Muscle of back (tissue), 11 donors: ENCODE results near the gene MTHFD1L. TPM values are rescaled to one million over a fixed set of nuclear protein-coding genes. Genes with fewer than 3 reads are reported as not detected.

Experiments
- DNase-seq, 3 donors: peaks; one replicate each; pipeline versions ENCODE4 v3.0.0 to v3.0.0-alpha.2; 2013
- polyA plus RNA-seq, 10 donors: library from polyadenylated mRNA; unstranded; fragments of 120-200 nt; gene quantifications; one replicate each; pipeline ENCODE4 v1.2.1, GENCODE V29; 2013; ENCODE audit not compliant: insufficient read length in 10 of 10

Gene MTHFD1L
- polyA plus RNA-seq, 10 donors: 20.5 to 31.5 (median 24.6) TPM

DNA sequence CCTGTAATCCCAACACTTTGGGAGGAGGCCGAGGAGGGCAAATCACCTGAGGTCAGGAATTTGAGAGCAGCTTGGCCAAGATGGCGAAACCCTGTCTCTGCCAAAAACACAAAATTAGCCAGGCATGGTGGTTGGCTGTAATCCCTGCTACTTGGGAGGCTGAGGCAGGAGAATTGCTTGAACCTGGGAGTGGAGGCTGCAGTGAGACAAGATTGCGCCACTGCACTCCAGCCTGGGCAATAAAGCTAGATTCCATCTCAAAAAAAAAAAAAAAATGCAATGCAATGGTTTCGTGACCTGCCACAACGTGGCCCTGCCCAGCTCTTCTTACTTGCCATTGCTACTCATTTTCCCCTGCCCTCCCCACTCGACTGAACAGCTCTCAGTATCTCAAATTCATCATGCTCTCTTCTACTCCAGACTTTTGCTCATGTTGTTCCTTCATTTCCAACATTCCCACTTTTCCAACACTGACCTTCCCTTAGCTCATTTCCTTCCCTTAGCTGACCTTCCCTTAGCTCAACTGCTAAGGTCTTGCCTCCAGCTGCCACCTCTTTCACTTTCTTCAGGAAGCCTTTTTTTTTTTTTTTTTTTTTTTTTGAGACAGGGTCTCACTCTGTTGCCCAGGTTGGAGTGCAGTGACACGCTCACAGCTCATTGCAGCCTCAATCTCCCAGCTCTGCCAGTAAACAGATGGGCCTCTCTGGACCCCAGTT lies 2.1 kb upstream of the MTHFD1L start:
- no peak for DNase-seq

DNA sequence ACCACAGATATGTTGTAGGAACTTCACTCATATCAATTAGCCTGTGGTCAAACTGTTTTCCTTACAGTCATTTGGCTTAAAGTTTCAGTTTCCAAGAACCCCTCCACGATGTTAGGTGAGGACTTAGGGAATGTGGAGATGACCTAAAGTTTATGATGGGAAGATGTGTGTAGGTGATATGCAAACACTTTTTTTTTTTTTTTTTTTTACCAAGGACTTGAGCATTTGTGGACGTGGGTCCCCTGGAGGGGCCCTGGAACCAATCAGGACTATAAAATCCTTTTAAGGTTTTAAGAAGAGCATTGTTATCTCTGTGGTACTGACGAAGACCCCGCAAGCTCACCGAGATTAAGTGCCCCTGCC lies 478 bp upstream of the MTHFD1L start:
- DNase-seq: no peak

DNA sequence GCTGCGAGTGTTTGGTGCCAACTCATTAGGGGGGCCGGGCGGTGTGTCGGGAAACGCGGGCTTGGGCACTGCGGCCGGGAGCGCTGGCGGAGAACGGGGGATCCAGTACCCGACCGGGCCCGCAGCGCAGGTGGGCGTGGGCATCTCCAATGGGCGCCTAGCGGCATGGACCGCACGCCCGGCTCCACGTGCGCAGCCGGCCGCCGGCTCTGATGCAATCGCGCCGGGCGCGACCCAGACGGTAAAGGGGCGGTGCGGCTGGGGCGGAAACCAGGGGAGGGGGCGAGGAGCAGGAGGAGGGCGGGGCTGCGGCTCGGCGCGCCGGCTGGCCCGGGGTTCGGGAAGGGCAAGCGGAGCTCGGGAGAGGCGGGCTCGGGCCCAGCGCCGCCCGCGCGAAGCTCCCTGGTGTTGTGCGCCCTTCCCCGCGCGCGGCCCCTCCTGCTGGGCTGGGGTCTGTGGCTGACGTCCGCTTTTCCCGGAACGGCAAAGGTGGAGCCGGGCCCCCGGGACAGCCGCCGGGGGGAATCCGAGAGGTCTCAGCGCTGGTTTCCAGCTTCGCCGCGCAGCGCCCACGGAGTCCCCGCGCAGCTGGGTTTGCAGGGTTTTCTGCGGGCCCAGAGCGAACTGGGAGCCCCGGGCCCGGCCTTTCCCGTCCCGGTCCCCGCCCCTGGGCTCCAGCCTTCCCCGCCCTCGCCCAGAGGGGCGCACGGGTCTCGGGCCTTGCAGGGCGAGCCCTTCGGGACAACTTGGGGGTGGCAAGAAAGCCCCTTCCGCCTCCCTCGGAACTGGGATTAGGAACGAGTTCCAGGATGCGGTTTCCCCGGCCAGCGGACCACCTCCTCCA lies 867 bp downstream of the MTHFD1L start:
- DNase-seq: peak; percentile 92 to 96 (median 93)

DNA sequence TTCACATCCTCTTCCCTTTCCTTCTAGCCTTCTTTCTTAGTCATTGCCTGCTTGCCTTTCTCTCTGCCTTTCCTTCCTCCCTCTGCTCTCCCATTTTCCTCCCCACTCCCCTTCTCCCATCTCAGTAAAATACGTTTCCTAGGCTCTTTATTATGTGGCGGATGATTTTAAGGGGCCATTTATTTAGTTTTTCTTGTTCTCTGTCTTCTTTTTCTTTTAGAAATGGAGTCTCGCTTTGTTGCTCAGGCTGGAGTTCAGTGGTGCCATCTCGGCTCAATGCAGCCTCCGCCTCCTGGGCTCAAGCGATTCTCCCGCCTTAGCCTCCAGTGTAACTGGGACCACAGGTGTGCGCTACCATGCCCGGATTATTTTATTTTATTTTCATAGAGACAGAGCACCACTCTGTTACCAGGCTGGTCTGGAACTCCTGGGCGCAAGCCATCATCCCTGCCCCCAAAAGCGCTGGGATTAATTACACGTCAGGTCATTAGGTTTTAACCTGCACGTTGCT lies 1.5 kb downstream of the MTHFD1L start:
- DNase-seq: no peak

DNA sequence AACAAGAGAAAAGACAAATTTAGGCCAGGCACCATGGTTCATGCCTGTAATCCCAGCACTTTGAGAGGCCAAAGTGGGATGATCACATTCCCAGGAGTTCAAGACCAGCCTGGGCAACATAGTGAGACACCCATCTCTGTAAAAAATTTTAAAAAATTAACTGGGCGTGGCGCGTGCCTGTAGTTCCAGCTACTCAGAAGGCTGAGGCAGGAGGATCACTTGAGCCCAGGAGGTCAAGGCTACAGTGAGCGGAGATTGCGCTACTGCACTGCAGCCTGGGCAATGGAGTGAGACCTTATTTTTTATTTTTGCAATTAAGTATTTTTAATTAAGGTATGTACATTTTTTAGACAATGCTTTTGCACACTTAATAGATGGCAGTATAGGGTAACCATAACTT lies 3.3 kb downstream of the MTHFD1L start:
- no peak for DNase-seq

DNA sequence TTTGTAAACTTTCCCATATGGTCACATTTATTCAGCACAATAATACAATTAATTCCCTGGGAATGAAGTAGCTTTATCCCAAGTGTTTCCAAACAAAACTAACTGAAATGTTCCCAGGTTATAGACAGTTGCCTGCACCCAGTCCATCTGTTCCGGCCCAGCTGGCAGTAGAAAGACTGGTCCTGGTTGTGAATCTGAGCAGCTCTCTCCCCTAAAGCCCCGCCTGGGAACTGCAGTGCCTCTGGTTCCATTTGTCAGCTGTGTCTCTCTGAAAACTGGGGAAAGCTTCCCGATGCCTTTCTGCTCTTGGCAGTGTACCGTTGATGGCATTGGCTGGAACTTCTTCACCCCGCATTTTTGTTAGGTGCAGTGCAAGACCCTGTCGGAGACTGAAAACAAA lies 8.7 kb downstream of the MTHFD1L start:
- no peak for DNase-seq

DNA sequence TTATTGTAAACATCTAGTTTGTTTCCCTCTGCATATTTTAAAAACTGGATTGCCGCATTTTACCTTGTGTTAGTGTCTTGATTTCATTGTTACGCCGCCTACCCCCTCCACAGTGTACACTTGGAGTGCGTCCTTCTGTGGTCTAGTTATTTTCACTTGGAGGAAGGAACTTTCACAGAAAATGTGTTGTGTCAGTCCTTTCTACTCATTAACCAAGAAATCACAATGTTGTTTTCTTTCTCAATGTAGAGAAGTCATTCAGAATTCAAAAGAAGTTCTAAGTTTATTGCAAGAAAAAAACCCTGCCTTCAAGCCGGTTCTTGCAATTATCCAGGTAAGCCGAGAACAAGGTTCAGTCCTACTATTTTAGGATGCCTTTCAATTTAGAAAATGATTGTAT lies 10.3 kb downstream of the MTHFD1L start:
- no peak for DNase-seq

DNA sequence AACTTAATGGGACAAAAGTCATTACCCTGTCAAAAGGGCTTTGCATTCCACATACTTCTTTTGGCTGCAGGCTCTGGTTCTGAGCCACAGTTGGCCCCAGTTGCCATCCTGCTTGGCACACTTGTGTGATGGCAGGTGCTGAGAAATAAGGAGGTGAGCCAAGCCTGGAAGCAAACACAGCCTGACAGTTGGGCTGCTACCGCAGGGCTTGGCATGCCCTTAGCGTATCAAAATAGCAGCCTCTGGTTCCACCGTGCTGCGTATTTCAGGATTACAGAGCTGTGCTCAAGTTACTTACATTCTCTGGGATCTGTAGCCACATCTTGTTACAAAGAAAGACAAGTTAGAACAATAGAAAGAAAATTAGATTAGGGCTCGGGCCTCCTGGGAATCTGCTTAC lies 11.1 kb downstream of the MTHFD1L start:
- DNase-seq: peak; percentile 70 to 82 (median 76)

DNA sequence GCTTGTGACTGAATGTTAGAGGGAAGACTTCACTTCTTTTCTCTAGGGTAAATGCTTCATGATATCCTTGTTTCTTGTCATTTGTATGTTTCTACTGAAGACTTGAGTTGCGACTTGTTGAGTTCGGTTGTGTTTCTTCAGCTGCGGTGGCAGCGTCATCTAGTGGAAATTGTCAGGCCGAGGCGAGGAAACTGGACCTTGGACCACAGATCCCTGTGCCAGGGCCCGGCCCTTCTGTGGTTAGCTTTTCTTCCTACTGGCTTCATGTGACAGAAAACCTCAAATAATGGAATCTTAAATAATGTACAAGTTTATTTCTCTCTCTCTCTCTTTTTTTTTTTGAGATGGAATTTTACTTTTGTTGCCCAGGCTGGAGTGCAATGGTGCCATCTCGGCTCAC lies 12.4 kb downstream of the MTHFD1L start:
- no peak for DNase-seq

DNA sequence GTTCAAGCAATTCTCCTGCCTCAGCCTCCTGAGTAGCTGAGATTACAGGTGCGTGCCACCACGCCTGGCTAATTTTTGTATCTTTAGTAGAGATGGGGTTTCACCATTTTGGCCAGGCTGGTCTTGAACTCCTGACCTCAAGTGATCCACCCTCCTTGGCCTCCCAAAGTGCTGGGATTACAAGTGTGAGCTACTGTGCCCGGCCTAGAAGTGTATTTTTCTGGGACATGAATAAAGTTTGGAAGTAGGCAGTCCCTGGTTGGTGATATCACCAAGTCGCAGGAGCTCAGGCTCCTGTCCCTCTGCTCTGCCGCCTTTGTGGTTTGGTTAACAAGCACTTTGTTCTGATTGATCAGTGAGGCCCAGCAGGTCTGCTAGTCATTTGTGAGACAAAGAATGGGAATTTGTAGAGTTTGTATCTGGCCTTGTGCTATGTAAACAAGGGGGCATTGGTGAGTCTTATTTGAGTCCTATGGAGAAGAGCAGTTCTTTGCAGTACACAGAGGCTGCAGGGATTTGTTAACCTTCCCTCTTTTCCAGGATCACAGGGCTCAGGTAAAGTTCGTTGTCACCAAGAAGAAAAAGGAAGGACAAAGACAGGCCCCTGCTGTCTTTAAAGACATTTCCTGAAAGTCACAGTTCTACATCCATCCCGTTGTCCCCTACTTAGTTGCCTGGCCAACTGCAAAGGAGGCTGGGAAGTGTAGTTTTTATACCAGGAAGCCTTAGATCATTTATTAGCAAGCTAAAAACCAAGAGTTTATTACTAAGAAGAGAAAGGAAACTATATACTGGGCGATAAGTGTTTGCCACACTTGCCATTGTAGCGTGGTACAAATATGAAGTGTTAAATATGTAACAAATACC lies 13.1 kb downstream of the MTHFD1L start:
- DNase-seq: no peak

DNA sequence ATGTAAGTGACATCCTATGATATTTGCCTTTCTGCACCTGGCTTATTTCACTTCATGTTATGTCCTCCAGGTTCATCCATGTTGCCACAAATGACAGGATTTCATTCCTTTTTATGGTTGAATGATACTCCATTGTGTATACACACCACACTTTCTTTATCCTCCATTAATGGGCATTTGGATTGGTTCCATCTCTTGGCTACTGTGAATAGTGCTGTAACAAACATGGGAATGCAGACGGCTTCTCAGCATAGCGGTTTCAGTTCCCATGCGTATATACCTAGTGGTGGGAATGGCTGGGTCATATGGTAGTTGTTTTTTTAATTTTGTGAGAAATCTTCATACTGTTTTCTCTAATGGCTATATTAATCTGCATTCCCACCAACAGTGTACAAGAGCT lies 14.8 kb downstream of the MTHFD1L start:
- no peak for DNase-seq

DNA sequence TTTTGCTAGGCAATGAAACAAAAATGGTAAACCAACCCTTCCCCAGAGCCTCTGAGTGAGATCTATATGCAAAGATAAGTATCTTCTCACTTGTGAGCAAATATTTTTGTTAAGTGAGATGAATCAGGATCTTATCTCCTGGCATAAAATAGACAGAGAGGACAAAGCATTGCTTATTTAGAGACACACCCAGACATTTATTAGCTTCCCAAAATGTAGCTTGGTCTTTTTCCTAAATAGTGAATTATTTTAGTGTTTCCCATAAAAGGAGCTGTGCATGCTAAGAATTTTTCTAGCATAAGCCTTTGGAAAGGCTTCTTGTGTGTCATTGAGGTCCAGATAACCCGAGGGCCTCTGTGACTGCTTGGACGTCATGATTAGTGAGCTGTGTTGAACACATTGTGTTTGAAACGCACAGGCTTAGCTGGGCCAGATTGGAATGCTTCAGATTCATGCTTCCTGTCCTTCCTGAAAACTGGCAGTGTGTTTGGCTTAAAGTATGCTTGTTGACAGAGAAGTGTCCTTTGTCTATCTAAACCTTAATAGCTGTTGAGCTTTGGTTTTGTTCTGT lies 16.5 kb downstream of the MTHFD1L start:
- peak; percentile 78 to 91 (median 90) for DNase-seq

DNA sequence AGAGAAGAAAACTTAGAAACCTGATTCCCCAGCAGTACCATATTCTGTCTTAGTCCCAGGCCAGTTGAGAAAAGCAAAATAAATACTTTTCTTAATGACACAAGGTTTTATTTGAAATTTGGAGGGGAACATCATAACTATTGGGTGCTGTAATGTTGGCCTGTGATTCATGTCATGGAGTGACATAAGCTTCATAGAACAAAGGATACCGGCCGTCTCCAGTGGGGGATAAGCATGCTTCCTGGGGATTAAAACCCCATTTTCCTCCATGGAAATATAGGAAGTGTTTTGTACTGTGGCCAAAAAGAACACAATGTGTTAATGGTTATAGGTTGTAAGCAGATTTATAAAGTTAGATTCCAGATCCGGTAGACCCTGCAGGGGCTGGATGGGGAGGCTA lies 18.0 kb downstream of the MTHFD1L start:
- no peak for DNase-seq

DNA sequence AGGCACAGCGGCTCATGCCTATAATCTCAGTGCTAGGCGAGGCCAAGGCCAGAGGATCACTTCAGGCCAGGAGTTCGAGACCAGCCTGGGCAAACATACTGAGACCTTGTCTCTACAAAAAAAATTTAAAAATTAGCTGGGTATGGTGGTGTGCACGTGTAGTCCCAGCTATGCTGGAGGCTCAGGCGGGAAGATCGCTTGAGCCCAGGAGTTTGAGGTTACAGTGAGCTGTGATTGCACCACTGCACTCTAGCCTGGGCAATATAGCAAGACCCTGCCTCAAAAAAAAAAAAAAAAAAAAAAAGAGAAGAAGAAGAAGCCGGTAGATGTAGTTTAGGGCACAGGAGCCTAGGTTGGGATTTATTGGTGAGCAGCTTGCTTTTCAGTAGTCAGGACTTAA lies 20.7 kb downstream of the MTHFD1L start:
- DNase-seq: no peak

DNA sequence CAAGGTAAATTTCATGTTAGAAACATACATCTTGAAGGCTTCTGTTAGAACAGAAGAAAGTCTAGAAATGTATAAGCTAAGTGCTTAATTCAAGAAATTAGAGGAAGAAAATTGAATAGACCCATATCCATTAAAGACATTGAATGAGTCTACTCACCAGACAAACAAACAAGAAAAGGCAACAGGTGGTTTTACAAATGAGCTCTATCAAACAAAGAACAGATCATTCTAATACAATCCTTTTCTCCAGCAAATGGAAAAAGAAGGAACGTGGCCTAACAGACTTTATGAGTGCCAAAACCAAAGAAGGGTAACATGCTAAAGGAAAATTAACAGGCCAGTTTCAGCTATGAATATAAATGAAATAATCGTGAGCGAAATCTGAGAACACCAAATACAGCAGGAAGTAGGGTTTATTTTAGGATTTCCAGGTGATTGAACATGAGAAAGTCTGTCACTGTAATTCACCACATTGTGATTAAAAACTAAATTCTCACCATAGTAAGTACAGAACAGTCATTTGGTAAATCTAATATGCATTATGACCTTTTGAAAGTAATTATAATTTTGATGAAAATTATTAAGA lies 22.6 kb downstream of the MTHFD1L start:
- DNase-seq: no peak

DNA sequence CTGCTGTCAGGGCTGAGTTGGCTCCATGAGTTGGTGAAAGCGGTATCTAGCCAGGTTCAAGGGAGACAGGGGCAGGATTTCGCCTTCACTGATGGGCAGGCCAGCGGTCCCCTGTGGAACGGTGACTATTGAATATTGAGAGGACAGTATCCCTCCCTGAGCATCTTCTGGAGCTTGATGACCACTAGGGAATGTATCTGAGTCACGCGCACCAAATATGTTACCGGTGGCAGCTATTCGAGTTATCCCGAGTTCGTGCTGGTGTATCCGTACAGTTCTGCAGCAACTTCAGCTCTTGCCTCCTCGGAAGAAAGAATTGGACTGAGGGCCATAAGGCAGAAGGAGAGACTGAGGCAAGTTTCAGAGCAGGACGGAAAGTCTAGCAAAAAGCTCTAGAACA lies 24.8 kb downstream of the MTHFD1L start:
- DNase-seq: no peak

DNA sequence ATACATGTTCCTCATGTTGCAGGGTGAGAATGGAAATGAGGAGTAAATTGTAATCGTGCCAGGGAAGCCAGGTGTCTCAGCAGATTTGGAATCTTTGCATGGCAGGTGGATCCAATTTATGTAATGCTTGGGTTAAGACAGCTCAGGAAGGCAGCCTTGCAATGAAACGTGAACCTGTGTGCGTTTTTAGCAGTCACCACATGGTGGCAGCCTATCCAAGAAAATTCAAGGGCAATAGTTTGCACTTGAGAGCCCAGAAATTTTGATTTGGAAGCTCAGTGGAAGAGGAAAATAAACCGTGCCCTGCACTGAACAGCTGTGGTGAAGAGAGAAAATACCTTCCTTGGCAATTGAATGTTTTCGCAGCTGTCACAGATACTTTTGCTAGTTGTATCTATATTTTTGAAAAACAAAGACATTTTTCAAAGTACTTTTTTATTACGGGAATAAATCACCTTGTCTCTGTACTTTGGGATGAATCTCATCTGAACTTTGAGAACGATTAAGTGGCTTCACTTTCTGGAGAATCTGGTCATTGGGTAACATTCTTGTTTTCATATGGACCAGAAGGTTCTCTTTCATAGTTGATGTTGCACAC lies 26.5 kb downstream of the MTHFD1L start:
- peak; percentile 86 to 94 (median 87) for DNase-seq

DNA sequence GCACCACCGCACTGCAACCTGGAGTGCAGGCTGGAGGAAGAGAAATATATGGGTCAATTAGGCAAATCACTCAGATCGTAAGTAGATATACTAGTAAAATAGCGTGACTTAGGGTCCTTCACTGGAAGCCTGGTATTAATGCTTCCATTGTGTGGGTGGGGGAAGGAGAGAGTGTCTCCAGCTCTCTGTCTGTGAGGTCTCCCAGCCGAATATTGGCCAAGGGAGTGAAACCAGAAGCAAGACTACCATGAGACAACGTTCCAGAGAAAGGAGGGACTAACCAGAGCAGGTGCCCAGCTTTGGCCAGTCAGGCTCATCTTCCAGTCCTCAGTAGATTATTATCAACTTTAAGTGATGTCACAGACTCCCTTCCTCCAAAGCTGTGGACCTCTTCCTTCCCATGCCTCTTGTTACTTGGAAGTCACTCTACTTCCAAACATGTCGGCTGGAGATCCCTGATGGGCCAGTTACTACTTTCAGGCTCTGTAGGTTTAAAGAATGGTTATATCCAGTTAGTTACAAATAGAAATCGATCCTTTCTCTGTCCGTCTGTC lies 28.8 kb downstream of the MTHFD1L start:
- DNase-seq: no peak

DNA sequence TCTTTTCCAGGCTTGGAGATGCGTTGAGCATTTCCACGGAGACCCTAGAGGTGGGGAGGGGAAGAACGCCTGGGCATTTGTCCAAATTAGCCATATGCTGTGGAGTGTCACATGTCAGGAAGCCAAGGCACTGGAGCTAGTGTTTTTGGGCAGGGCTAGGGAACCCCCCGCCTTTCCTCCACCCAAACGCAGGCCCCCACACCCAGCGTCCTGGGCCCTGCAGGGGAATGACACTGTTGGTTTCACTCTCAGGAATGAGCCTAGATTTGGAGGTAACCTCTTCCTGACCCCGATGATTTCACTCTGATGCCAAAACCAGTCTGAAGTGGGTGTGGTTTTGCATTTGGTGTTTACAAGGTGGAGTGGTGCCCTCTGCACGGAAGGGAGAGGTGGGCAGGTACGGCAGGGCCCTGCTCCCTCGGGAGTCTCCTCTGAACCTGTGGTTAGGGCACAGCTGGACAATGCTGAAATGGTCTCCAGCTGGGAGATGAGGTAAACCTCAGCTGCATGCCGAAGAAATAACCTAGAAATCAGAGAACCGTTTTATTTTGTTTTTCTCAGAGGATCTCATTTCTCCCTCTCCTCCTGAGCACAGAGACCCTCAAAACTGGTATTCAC lies 29.5 kb downstream of the MTHFD1L start:
- peak; percentile 79 to 95 (median 89) for DNase-seq
